ENCODE data around the gene TMEM120A.

- TF ChIP-seq TCF4 (CRISPR knock-in tag; IDR thresholded peaks at IDR 0.05; ENCODE audit: borderline replicate concordance) (no peak), RARB (CRISPR knock-in tag; IDR thresholded peaks at IDR 0.05) (no peak), PATZ1 (CRISPR knock-in tag; IDR thresholded peaks at IDR 0.05; ENCODE audit: borderline replicate concordance) (no peak), ZNF70 (CRISPR knock-in tag; IDR thresholded peaks at IDR 0.05) (no peak), ISL1 (CRISPR knock-in tag; IDR thresholded peaks at IDR 0.05) (no peak), CREB5 (CRISPR knock-in tag; IDR thresholded peaks at IDR 0.05; ENCODE audit: low read depth) (no peak), ZFP30 (CRISPR knock-in tag; IDR thresholded peaks at IDR 0.05) (no peak)
Observed at GRCh38 chr7:75981453-75982305, 12.7 kb downstream of the TMEM120A start.

All from SK-N-SH treated with all-trans-retinoic acid at 6 μM for 48 hours (cell line).